ENCODE data around the gene NUTF2.

Gene NUTF2

GRCh38 chr16:67865318-67865717 lies 18.6 kb downstream of the NUTF2 start:
- no peak for DNase-seq

GRCh38 chr16:67868290-67868689 lies 21.6 kb downstream of the NUTF2 start:
- DNase-seq, result no peak

- DNase-seq, result no peak
Observed at GRCh38 chr16:67869653-67870052, 22.9 kb downstream of the NUTF2 start.

GRCh38 chr16:67871256-67871655 lies 24.5 kb downstream of the NUTF2 start:
- no peak for DNase-seq

- no peak for DNase-seq
Observed at GRCh38 chr16:67872131-67872630, 25.4 kb downstream of the NUTF2 start.

GRCh38 chr16:67872631-67873434 lies 26.1 kb downstream of the NUTF2 start, which contains the start of gene EDC4:
Gene EDC4, plus strand, starts transcription at chr16:67873052. Its CDS starts 210 bp downstream, at chr16:67873262.
- DNase-seq, result peak; percentile 25

- DNase-seq, result no peak
Observed at GRCh38 chr16:67873435-67874370, 27.0 kb downstream of the NUTF2 start.

GRCh38 chr16:67874372-67874771 lies 27.6 kb downstream of the NUTF2 start:
- no peak for DNase-seq

GRCh38 chr16:67877064-67877463 lies 30.3 kb downstream of the NUTF2 start:
- no peak for DNase-seq

- DNase-seq, result no peak
Observed at GRCh38 chr16:67878232-67878631, 31.5 kb downstream of the NUTF2 start.

- DNase-seq, result no peak
Observed at GRCh38 chr16:67878846-67879245, 32.1 kb downstream of the NUTF2 start.

GRCh38 chr16:67879462-67879861 lies 32.7 kb downstream of the NUTF2 start:
- DNase-seq, result no peak

- no peak for DNase-seq
Observed at GRCh38 chr16:67879936-67880335, 33.2 kb downstream of the NUTF2 start.

- DNase-seq, result no peak
Observed at GRCh38 chr16:67880584-67880983, 33.9 kb downstream of the NUTF2 start.

GRCh38 chr16:67881621-67882161 lies 35.0 kb downstream of the NUTF2 start:
- no peak for DNase-seq

- DNase-seq, result no peak
Observed at GRCh38 chr16:67882374-67883145, 35.8 kb downstream of the NUTF2 start.

GRCh38 chr16:67883146-67883871 lies 36.6 kb downstream of the NUTF2 start:
- no peak for DNase-seq

GRCh38 chr16:67883872-67884261 lies 37.1 kb downstream of the NUTF2 start:
- DNase-seq, result no peak

- DNase-seq, result peak; percentile 27
Observed at GRCh38 chr16:67884684-67885083, 38.0 kb downstream of the NUTF2 start, which contains the start of gene NRN1L. Gene NRN1L, plus strand, starts transcription at chr16:67884885. Its CDS starts 19 bp downstream, at chr16:67884904.

- no peak for DNase-seq
Observed at GRCh38 chr16:67885545-67885944, 38.8 kb downstream of the NUTF2 start.

- DNase-seq, result no peak
Observed at GRCh38 chr16:67885976-67886375, 39.2 kb downstream of the NUTF2 start.

- no peak for DNase-seq
Observed at GRCh38 chr16:67886387-67886786, 39.7 kb downstream of the NUTF2 start.
